NOMO-1 (cell line): ENCODE data around the gene SSH3.

Experiments used
- DNase-seq, 2 experiments: peaks; one replicate each; lab custom pipeline; 2025; ENCODE audit not compliant: unreplicated experiment in 2 of 2; lab: John Stamatoyannopoulos, UW

The SSH3 gene

DNA sequence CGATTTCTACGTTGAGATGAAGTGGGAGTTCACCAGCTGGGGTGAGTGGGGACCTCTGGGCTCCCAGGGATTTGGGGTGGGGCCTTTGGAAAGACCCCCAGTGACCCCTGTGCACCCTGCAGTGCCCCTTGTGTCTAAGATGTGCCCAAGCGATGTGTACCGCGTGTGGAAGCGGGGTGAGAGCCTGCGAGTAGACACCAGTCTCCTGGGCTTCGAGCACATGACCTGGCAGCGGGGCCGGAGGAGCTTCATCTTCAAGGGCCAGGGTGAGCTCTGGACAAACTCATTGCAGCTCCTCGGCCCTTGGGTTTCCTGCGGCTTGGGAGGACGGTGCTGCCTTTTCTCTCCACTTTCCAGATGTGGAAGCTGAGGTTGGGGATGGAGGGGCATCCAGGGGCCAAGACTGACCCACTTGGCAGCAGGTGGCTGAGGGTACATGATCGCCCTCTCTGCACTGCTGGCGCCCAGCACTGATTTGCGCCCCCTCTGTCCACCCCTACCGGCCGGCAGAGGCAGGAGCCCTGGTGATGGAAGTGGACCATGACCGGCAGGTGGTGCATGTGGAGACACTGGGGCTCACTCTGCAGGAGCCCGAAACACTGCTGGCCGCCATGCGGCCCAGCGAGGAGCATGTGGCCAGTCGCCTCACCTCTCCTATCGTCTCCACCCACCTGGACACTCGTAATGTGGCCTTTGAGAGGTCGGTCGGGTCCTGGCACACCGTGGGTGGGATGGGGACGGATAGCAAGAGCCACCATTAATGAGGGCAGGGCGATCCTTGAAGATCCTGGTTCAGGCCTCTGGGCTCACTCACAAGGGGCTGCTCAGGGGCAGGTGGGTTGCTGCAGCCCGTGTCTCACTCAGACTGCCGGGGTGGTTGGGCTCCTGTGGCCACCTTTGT is 11.6 kb upstream of the SSH3 start:
- no peak for DNase-seq

DNA sequence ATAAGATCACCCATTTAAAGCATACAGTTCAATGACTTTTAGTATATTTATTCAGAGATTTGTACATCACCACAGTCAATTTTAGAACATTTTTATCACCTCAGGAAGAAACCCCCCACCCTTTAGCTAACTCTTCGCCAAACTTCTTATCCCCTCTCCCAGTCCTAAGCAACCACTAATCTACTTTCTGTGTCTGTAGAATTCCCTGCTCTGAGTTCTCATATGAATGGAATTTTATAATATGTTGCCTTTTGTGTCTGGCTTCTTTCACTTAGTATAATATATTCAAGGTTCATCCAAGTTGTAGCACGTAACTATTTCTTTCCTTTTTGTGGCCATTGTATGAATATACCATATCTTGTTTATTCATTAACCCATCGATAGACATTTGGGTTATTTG is 10.7 kb upstream of the SSH3 start:
- DNase-seq: no peak

DNA sequence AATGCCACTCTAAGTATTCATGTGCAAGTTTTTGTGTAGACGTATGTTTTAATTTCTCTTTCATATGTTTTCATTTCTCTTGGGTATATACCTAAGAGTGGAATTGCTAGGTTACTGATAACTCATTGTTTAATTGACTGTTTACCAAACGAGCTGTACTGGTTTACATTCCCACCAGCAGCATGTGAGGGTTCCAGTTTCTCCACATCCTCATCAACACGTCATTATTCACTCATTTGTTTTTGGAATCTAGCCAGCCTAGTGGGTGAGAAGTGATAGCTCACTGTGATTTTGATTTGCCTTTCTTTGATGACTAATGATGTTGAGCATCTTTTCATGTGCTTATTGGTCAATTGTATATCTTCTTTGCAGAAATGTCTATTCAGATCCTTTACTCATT is 10.2 kb upstream of the SSH3 start:
- no peak for DNase-seq

DNA sequence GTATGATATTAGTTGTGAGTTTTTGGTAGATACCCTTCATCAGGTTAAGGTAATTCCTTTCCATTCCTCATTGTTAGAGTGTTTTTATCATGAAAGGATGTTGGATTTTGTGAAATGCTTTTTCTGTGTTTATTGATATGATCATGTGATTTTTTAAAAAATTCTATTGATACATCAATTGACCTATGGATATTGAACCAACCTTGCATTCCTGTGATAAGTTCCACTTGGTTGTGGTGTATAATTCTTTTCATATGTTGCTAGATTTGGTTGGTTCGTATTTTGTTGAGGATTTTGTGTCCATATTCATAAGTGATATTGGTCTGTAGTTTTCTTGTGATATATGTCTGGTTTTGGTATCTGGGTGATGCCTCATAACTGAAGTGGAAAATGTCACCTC is 7.5 kb upstream of the SSH3 start:
- no peak for DNase-seq

DNA sequence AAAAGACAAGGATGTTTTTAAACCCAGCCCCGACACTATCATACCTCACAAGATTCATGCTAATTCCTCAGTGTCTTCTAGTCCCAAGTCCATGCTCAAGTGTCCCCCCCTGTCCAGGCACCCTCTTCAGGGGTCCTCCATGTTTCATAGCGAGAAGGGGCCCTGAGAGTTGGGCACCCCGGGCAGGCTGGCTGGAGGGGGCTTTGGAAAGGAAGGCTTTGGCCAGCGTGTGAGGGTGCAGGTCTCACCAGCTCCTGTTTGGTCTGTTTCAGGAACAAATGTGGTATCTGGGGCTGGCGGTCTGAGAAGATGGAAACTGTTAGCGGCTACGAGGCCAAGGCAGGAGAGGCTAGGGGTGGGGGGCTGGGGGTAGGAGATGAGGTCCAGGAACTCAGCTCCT is 4.5 kb upstream of the SSH3 start:
- no peak for DNase-seq

DNA sequence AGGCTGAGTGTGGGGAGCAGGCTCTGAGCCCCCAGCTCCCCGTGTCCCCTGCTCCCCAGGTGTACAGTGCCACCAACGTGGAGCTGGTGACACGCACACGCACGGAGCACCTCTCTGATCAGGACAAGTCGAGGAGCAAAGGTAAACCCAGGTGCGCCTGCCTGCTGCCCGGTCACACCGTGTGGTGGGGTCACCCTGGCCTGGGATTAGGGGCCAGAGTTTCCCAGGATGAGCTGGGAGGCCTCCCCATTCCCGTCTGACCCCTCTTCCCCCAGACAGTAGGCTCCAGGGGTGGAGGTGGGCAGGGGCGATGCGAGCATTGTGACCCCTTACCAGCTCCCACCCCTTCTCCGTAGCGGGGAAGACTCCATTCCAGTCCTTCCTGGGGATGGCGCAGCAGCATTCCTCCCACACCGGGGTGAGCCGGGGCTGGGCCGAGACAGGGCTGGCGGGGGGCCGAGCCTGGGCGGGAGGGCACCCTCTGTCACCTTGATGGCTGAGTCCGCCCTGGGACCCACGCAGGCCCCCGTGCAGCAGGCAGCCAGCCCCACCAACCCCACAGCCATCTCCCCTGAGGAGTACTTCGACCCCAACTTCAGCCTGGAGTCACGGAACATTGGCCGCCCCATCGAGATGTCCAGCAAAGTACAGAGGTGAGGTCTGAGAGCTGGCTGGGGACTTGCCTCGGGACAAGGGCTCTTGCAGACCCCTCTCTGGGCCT is 3.7 kb upstream of the SSH3 start:
- DNase-seq: no peak

DNA sequence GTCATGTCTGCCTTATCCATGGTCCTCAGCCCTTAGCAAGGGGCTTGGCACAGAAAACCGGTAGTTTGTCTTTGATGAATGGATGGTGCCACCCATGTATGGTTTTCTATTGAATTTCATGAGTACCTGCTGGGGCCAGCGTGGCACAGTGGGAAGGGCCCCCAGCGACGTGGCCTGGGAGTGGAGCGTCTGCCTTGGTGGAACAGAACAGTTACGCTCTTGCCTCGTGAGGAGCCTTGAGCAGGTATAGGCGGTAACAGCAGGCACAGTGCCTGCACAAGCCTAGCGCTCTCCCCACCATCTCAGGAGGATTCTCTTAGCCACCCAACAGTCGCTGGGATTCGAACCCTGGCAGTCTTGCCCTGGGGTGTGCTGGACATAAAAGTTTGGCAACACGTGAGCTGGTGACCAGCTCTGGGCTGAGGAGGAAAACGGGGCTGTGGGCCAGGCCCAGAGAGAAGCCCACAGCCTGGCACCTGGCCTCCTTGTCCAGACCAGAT is 3.0 kb upstream of the SSH3 start:
- no peak for DNase-seq

DNA sequence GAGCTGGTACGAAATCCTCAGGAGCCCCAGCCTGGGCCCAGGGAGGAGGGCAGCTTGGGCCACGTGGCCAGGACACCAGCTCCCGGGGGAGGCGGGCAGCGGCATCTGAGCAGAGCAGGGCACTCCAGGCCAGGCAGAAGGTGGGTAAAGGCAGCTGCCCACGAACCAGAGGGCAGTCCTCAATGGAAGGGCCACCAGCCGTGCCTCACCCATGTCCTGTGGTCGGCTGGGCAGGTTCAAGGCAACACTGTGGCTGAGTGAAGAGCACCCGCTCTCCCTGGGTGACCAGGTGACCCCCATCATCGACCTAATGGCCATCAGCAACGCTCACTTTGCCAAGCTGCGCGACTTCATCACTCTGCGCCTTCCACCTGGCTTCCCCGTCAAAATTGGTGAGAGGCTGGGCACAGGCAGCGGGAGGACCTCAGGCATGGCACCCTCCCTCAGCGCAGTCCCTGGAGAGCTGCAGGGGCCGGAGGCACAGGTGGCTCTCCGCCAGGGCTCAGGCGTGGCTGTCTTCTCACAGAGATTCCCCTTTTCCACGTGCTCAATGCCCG is 2.5 kb upstream of the SSH3 start:
- no peak for DNase-seq

DNA sequence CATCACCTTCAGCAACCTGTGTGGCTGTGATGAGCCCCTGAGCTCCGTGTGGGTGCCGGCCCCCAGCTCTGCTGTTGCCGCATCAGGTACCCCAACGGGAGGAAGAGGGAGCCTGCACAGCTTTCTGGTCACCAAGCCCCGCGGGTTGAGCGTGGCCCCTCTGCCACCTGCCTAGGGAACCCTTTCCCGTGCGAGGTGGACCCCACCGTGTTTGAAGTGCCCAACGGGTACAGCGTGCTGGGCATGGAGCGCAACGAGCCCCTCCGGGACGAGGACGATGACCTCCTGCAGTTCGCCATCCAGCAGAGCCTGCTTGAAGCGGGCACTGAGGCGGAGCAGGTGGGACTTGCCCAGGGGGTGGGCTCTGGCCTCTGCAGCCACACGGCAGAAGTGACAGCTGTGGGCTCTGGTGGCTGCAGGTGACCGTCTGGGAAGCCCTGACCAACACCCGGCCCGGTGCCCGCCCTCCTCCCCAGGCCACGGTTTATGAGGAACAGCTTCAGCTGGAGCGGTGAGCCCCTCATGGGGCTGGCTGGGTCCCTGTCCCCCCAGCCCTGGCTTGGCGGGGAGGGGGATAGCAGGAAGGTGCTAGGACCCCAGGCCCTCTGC is 1.9 kb upstream of the SSH3 start:
- DNase-seq: no peak

DNA sequence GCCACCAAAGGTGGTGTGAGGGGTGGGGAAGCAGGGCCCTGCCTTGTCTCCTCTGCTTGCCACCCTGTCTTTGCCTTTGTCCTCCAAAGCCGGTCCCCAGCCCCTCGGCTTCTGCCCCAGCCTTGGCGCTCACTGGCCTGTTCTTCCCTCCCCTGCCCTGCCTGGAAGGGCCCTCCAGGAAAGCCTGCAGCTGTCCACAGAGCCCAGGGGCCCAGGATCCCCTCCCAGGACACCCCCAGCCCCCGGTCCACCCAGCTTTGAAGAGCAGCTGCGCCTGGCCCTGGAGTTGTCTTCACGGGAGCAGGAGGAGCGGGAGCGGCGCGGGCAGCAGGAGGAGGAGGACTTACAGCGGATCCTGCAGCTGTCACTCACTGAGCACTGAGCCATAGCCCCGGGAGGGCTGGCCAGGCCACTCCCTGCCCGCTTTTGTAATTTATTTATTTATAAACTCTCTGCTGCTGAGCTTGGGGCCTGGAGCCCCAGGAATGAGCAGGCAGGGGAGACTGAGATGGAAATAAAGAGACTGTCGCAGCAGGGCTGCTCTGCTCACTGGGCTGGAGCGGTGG is 1.3 kb upstream of the SSH3 start:
- DNase-seq: peak; percentile 21 to 37

DNA sequence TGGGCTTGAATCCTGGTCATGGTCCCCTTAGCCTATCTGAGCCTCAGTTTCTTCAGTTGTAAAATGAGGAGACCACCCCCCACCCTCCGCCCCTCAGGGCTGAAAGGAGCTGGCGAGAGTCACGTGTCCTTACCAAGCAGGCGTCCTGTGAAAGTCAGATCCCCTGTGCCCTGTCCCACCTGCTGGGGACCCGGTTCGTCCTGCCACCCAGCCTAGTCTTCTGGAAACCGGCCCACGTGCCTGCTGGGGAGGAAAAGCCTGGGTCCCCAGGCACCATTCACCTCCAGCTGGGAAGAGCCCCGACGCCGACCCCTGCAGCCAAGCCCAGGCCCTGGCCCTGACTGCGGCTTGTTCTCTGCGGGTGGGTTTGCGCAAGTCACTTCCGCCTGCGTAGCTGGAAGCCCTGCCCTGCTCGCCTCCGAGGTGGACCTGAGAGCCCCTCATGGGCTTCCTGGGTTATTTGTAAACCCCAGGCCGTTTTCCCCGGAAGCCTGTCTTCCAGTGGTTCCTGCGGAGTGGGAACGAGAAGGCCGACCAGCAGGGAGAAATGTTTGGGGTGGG is 679 bp upstream of the SSH3 start:
- DNase-seq: peak; percentile 76 to 80

DNA sequence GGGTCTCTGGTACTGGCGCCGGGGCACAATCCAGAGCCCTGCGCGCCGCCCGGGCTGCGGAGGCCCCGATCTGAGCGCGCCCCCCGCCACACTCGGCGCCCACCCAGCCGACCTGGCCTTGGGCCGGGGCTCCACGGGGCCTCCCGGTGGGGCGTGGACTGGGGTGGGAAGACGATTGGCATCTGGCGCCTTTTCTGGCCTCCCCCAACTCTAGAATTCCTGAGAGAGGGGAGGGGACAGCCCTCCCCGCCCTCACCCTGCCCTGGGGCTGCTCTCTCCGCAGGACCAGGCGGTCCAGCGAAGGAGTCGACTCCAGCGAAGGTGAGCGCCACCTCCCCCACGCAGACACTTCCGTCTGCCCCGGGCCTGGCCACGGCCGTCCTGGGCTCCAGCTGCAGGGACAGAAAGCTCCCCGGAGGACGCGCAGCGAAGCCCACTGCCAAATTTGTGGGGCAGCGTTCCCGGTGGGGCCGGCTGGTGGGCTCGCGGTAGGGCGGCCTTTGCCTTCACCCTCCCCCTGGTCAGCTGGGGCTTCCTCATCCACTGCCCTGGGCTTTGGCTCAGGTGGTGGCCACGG is 593 bp downstream of the SSH3 start:
- DNase-seq: no peak

DNA sequence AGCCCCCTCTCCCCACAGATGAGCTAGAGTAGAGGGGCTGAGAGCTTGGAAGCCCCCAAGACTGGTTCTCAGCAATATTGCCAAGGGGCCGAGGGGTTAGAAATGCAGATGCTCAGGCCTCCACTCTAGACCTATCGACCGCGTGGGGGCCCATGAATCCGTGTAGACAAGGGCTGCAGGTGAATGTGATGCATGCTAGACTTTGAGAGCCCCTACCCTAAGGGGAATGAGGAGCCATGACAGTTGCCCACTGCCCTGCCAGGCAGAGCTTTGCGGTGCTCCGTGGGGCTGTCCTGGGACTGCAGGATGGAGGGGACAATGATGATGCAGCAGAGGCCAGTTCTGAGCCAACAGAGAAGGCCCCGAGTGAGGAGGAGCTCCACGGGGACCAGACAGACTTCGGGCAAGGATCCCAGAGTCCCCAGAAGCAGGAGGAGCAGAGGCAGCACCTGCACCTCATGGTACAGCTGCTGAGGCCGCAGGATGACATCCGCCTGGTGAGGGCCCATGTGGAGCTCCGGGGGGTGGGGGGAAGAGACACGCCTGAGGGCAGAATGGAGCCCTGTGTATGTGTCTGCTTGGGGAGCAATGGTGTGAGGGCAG is 1.3 kb downstream of the SSH3 start:
- DNase-seq: no peak

DNA sequence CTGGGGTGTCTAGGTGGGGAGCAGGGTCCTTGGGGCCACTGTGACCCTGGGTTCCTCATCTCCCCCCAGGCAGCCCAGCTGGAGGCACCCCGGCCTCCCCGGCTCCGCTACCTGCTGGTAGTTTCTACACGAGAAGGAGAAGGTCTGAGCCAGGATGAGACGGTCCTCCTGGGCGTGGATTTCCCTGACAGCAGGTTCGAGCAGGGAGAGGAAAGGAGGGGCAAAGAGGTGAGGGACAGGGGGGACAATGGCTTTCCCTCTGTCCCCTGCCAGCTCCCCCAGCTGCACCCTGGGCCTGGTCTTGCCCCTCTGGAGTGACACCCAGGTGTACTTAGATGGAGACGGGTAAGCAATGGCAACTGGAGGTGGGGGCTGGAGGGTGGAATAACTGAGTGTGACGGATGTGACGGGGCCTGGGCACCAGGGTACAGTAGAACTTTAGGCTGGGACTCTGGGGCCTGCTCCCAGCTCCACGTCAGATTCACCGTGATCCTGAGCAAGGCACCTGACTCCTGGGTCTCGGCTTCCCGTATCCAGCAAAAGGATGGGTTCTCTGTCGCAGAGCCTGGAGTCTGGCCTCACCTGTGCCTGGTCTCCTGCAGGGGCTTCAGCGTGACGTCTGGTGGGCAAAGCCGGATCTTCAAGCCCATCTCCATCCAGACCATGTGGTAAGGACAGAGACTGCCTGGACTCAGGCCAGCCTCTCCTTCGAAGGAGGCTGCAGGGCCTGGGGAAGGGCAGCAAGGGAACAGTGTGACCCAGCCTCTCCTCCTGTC is 3.6 kb downstream of the SSH3 start:
- no peak for DNase-seq

DNA sequence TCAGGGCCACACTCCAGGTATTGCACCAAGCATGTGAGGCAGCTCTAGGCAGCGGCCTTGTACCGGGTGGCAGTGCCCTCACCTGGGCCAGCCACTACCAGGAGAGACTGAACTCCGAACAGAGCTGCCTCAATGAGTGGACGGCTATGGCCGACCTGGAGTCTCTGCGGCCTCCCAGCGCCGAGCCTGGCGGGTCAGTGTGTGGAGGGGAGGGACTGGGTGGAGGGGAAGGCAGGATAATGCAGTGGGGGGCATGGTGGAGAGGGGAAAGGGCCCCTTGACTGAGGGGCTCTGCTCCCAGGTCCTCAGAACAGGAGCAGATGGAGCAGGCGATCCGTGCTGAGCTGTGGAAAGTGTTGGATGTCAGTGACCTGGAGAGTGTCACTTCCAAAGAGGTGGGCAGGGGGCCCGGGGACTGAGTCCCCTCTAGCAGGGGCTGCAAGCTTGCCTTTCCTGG is 4.2 kb downstream of the SSH3 start:
- no peak for DNase-seq

DNA sequence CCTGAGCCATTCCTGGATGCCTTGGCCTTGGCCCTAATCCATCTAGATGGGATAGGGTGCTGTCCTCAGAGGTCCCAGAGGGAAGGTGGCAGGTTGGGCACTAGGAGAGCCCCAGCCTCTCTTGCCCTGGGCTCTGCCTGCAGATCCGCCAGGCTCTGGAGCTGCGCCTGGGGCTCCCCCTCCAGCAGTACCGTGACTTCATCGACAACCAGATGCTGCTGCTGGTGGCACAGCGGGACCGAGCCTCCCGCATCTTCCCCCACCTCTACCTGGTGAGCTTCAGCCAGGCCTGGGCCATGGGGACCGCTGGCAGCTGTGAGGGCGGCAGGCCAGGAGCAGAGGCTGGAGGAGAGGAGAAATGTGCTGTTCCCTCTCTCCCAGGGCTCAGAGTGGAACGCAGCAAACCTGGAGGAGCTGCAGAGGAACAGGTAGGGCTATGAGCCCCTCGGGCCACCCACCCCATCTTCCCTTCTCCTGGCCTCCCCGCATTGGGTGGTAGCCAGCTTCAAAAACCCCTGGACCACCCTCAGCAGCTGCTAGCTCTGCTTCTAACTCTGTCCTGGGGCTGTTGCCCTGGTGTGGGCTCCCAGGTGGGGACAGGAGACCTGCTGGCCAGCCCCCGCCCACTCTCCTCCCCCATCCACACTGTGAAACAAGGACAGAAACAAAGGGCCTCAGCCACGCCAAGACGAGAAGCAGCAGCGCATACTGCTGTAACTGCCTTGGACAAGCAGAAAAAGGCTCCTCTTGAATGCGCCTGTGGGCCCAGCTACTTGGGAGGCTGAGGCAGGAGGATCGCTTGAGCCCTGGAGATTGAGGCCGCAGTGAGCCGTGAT is 4.9 kb downstream of the SSH3 start:
- DNase-seq: no peak

DNA sequence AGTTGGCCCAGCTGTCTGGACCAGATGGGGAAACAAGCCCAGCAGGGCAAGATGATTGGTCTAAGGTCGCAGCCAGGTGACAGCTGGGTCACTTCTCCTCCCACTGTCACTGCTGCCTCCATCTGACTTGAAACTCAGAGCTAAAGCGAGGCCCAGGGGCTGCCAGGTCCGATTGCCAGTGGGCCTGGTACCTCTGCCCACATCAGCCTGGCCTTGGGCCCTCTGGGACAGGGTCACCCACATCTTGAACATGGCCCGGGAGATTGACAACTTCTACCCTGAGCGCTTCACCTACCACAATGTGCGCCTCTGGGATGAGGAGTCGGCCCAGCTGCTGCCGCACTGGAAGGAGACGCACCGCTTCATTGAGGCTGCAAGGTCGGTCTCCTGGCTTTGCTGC is 5.8 kb downstream of the SSH3 start:
- DNase-seq: no peak

DNA sequence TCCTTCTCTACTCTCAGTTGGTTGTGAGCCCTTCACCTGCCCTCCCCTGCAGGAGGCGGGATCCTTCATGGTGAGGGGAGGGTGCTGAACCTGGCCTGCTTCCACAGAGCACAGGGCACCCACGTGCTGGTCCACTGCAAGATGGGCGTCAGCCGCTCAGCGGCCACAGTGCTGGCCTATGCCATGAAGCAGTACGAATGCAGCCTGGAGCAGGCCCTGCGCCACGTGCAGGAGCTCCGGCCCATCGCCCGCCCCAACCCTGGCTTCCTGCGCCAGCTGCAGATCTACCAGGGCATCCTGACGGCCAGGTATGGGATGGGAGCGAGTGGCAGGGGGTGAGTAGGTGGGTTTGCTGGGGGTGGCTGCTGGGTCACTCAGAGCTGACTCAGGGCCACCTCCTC is 6.3 kb downstream of the SSH3 start:
- no peak for DNase-seq
